ENCODE data around the gene RPL3. TPM values are rescaled to one million over a fixed set of nuclear protein-coding genes. Genes with fewer than 3 reads are reported as not detected.

RPL3 gene
- polyA plus RNA-seq, 1 donor from 2014 or later: 1,527 TPM

- TF ChIP-seq POLR2AphosphoS5 (IDR thresholded peaks at IDR 0.05): no peak
- TF ChIP-seq MXI1 (conservative IDR thresholded peaks at IDR 0.05; ENCODE audit: poor library complexity, severe bottlenecking): no peak
- TF ChIP-seq EZH2 (IDR thresholded peaks at IDR 0.05; ENCODE audit: borderline replicate concordance, insufficient read depth, low read length, poor library complexity, severe bottlenecking): no peak
- no peak for TF ChIP-seq CTCF (IDR thresholded peaks at IDR 0.05; ENCODE audit: poor library complexity, severe bottlenecking)
- no peak for TF ChIP-seq TAF1 (IDR thresholded peaks at IDR 0.05; ENCODE audit: low read depth)
- no peak for TF ChIP-seq SMC3 (conservative IDR thresholded peaks at IDR 0.05; ENCODE audit: poor library complexity)
- TF ChIP-seq REST (IDR thresholded peaks at IDR 0.05; ENCODE audit: borderline replicate concordance): no peak
- no peak for TF ChIP-seq EP300 (conservative IDR thresholded peaks at IDR 0.05; ENCODE audit: poor library complexity, severe bottlenecking)
- no peak for TF ChIP-seq RAD21 (conservative IDR thresholded peaks at IDR 0.05)
- no peaks in the 10 kb centered on the region for H3K9me2 ChIP-seq (ENCODE audit: insufficient read depth, low read length)
- H3K27ac ChIP-seq (ENCODE audit: low read length): no peak overlapping the region
- H3K79me2 ChIP-seq (replicated peaks; ENCODE audit: insufficient read depth, low read length): no peaks in the 10 kb centered on the region
- H2AFZ ChIP-seq (ENCODE audit: low read depth, low read length): no peak overlapping the region
- no peak overlapping the region for H3K4me3 ChIP-seq (ENCODE audit: low read length)
- no peak overlapping the region for H3K4me2 ChIP-seq (ENCODE audit: low read length)
- no peak overlapping the region for H3K9ac ChIP-seq (ENCODE audit: low read length)
- no peaks in the 10 kb centered on the region for H4K20me1 ChIP-seq (ENCODE audit: insufficient read depth)
- no peaks in the 10 kb centered on the region for H3K36me3 ChIP-seq (ENCODE audit: insufficient read depth, low read length)
- H3F3A ChIP-seq (ENCODE audit: insufficient read depth, low read length, poor library complexity, severe bottlenecking): no peaks in the 10 kb centered on the region
- H3K27me3 ChIP-seq (ENCODE audit: insufficient read depth, low read depth, low read length): no peaks in the 10 kb centered on the region
- no peaks in the 10 kb centered on the region for H3K9me3 ChIP-seq (ENCODE audit: low read length)
These were observed 31.1 kb downstream of the RPL3 start for GRCh38 chr22:39288135-39288898.

- H3K79me2 ChIP-seq (replicated peaks; ENCODE audit: insufficient read depth, low read length): no peaks in the 10 kb centered on the region
- H3K27ac ChIP-seq (ENCODE audit: low read length): no peak overlapping the region
- H3K27me3 ChIP-seq (ENCODE audit: insufficient read depth, low read depth, low read length): no peaks in the 10 kb centered on the region
- no peak overlapping the region for H2AFZ ChIP-seq (ENCODE audit: low read depth, low read length)
- H3K4me3 ChIP-seq (ENCODE audit: low read length): no peak overlapping the region
- H3K9ac ChIP-seq (ENCODE audit: low read length): no peak overlapping the region
- H3F3A ChIP-seq (ENCODE audit: insufficient read depth, low read length, poor library complexity, severe bottlenecking): no peaks in the 10 kb centered on the region
- no peaks in the 10 kb centered on the region for H4K20me1 ChIP-seq (ENCODE audit: insufficient read depth)
- H3K36me3 ChIP-seq (ENCODE audit: insufficient read depth, low read length): no peaks in the 10 kb centered on the region
- TF ChIP-seq RAD21 (conservative IDR thresholded peaks at IDR 0.05) (no peak), EP300 (conservative IDR thresholded peaks at IDR 0.05; ENCODE audit: poor library complexity, severe bottlenecking) (no peak), REST (IDR thresholded peaks at IDR 0.05; ENCODE audit: borderline replicate concordance) (no peak), MXI1 (conservative IDR thresholded peaks at IDR 0.05; ENCODE audit: poor library complexity, severe bottlenecking) (no peak), EZH2 (IDR thresholded peaks at IDR 0.05; ENCODE audit: borderline replicate concordance, insufficient read depth, low read length, poor library complexity, severe bottlenecking) (no peak), CTCF (IDR thresholded peaks at IDR 0.05; ENCODE audit: poor library complexity, severe bottlenecking) (no peak), SMC3 (conservative IDR thresholded peaks at IDR 0.05; ENCODE audit: poor library complexity) (no peak), POLR2AphosphoS5 (IDR thresholded peaks at IDR 0.05) (no peak), TAF1 (IDR thresholded peaks at IDR 0.05; ENCODE audit: low read depth) (no peak)
- H3K9me2 ChIP-seq (ENCODE audit: insufficient read depth, low read length): no peaks in the 10 kb centered on the region
- H3K4me2 ChIP-seq (ENCODE audit: low read length): no peak overlapping the region
- H3K9me3 ChIP-seq (ENCODE audit: low read length): no peaks in the 10 kb centered on the region
These were observed 32.2 kb downstream of the RPL3 start for GRCh38 chr22:39287076-39287725.
